GM06990 (cell line): ENCODE measurements around the gene TLL1.

Experiments
- DNase-seq: peaks from one replicate; pipeline ENCODE4 v3.0.0-alpha.2; 2011; ENCODE audit not compliant: insufficient read length; ENCODE audit errors: extremely low read depth
- H3K27me3 ChIP-seq: replicated peaks from 2 replicates; pipeline ENCODE4 v1.6.0; 2011; ENCODE audit warnings: low read length; ENCODE audit not compliant: control insufficient read depth, insufficient read depth
- H3K36me3 ChIP-seq: 2 replicates; pipeline ENCODE4 v1.5.1; 2011; ENCODE audit warnings: low read length; ENCODE audit not compliant: control insufficient read depth, insufficient read depth
- H3K4me3 ChIP-seq: replicated peaks from 2 replicates; pipeline ENCODE4 v1.5.1; 2011; ENCODE audit warnings: low read depth, mild to moderate bottlenecking, control low read depth, low read length
- CTCF ChIP-seq: IDR thresholded peaks from 2 replicates; pipeline ENCODE4 v1.5.1; 2011; ENCODE audit warnings: low read length, control low read depth, mild to moderate bottlenecking, inconsistent platforms; ENCODE audit not compliant: insufficient read depth, poor library complexity, severe bottlenecking

Gene TLL1

DNA sequence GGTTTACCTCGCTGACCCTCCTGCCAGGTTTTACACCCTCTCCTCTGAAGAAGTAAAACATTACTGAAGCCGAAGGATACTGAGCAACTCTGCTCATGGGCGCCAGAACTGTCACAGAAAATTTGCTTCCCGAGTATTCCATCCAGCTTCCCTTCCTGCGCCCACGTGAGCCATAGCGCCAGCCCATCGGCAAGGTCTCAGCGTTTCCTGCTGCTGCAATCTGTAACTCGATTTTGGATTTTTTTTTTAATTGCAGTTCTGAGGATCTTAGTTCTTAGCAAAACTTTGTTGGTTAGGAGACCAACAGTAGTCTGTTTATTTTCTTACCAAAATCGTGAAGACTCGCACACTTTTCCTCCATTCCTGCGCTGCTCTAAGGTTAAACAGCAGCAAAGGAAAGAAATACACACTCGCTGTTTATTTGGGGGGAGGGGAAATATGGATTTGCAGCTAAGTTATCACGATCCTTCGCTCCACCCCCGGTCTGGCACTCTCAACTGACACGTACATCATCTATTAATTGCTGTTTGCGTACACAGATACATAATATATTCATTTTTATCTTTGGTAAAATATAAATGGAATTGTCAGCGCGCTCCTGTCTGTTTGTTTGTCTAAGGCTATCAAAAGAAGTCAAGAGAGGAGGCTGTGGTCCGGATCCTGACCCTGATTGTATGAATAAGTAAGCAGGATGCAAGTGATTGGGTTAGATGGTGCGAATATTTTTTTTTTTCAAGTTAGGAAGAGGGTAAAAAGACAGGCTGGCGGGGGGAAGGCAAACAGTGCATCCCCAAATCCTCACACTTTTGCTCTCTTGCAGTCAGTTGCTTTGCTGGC, at the start of gene TLL1:
TSS of gene TLL1 (plus strand) at position 777 of the 837 bp plus-strand sequence. CDS start 668 bp downstream, outside the sequence.
- H3K36me3 ChIP-seq = no peaks in the 10 kb centered on the region
- DNase-seq = no peak
- H3K4me3 ChIP-seq = no peak within 1 kb of the TSS
- no peak for TF ChIP-seq CTCF
- H3K27me3 ChIP-seq = peaks cover 3% of the 10 kb centered on the region

GRCh38 chr4:165826166-165826565, 46.9 kb upstream of the TLL1 start:
- H3K4me3 ChIP-seq = no peak overlapping the region
- no peaks in the 10 kb centered on the region for H3K36me3 ChIP-seq
- TF ChIP-seq CTCF = no peak
- H3K27me3 ChIP-seq = no peaks in the 10 kb centered on the region
- no peak for DNase-seq

- no peak for TF ChIP-seq CTCF
- Histone ChIP-seq H3K27me3 (no peaks in the 10 kb centered on the region), H3K4me3 (no peak overlapping the region), H3K36me3 (no peaks in the 10 kb centered on the region)
- DNase-seq = no peak
These were observed 46.0 kb upstream of the TLL1 start for GRCh38 chr4:165827018-165827417.

DNA sequence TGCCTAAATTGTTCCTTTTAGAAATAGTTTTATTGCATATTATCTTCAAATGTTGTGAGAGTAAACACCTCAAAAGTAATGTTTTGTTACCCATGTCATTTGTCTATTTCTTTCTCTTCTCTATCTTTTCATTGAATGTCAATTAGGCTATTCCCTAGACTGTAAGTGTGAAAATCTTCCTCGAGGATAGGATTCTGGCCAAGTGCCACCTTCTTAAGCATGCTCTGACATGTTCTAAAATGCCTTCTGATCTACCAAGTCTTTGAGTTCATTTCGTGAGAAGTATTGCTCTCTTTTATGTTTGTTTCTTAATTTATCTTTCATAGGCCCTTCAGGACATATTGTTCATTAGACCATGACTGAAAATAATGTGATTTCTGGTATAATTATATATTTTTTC, 44.1 kb upstream of the TLL1 start:
- DNase-seq = no peak
- no peak for TF ChIP-seq CTCF
- no peaks in the 10 kb centered on the region for H3K27me3 ChIP-seq
- H3K36me3 ChIP-seq = no peaks in the 10 kb centered on the region
- no peak overlapping the region for H3K4me3 ChIP-seq

DNA sequence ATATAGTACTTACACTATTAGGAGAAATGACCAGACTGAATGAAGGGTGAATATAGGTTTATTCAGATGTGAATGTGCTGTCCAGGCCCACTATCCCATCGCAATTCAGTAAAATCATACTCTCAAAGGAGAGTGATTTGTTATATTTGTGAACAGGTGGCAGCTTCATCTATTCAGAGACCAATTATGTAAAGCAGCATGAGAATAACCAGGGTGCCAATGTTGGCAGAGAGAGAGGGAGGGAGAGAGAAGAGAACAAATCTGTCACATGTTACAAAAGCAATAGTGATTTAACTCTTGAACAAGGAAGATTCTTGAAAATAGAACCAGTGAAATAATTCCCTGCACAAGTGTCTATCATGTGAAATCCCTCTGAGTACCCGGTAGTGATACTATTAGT, 38.9 kb upstream of the TLL1 start:
- Histone ChIP-seq H3K27me3 (no peaks in the 10 kb centered on the region), H3K36me3 (no peaks in the 10 kb centered on the region), H3K4me3 (no peak overlapping the region)
- TF ChIP-seq CTCF = no peak
- no peak for DNase-seq
